Stimulated activated CD8-positive, alpha-beta memory T cell treated with anti-CD3 and anti-CD28 coated beads, Interleukin-7, amount 100 ng/mL, for 4 hours (primary cell): ENCODE data around the gene SLC44A3.
"Not testable (repeated sequence)": the region's sequence is repeated elsewhere in the genome, so short reads cannot be mapped to it uniquely, and the experiment has no call there.

ENCODE experiments used
- DNase-seq, 2 donors: peaks; one replicate each; pipeline ENCODE4 v3.0.0-alpha.2; 2020; ENCODE audit warnings: low read depth in 2 of 2

The SLC44A3 gene

DNA sequence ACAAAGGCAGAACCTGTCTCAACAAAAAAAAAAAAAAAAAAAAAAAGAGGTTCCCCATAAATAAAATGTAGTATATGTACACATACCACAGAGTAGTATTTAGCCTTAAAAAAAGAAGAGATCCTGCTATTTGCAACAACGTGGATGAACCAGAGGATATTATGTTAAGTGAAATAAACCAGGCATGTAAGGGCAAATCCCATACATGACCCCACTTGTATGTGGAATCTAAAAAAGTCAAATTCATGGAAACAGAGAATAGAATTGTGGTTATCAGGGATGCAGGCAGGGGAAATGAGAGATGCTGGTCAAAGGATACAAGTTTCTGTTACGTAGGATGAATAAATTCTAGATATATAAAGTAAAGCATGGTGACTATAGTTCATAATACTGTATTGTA lies 16.7 kb downstream of the SLC44A3 start:
- DNase-seq, result no peak

- DNase-seq, result not testable (repeated sequence)
Observed at GRCh38 chr1:94840381-94840780, 20.2 kb downstream of the SLC44A3 start.

GRCh38 chr1:94840808-94841207 lies 20.7 kb downstream of the SLC44A3 start:
- no peak for DNase-seq

- no peak for DNase-seq
Observed at GRCh38 chr1:94843430-94843829, 23.3 kb downstream of the SLC44A3 start.

DNA sequence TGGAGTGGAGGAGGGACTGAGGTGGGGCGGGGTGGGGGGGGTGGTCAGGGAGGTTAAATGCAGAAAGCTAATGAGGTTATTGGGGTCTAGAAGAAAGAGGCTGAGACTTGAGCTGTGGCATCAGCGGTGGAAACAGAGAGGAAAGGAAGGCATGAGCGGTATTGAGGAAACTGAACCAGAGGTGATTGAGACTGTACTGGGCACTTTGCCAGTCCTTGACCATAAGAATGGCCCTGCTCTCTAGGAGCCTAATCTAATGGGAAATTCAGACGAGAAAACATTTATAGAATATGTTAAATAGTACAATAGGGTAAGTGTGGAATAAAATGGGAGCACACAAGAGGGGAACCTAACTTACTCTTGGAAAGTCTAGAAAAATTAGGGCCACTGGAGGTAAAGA lies 23.7 kb downstream of the SLC44A3 start:
- no peak for DNase-seq

DNA sequence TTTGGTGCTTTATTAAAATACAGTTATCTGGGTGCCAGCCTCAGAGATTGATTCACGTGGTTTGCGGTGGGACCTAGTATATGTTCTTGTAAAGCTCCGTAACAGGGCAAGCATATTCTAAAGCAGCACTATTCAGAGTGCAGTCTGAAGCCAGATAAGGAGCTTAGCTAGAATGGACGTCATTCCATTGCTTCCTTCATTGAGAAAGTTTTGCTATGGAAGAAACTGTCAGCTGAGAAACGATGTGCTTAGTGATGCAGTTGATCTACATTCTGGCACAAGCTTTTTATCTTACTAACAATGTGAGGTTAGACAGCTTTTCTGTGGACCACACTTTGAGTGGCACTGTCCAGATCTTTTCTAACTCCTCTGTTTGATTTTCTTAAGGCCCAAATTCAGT lies 26.2 kb downstream of the SLC44A3 start:
- DNase-seq, result no peak

DNA sequence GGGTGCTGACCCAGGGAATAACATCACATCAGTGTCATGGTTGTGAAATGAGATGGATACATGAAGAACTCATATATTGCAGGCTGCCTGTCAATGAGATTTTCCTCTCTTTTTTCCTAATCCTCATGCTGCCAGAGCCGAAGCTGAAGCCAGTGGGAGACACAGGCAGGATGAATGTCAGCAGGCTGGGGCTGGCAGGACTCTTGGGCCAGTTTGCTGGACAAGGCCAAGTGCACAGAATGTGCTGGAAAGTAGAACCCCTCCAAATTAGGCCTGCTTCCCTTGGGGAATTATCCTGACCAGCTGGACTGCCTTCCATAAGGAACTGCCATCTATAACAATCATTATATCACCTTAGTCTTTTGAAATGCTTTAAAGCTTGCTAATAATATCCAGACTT lies 31.4 kb downstream of the SLC44A3 start:
- no peak for DNase-seq

DNA sequence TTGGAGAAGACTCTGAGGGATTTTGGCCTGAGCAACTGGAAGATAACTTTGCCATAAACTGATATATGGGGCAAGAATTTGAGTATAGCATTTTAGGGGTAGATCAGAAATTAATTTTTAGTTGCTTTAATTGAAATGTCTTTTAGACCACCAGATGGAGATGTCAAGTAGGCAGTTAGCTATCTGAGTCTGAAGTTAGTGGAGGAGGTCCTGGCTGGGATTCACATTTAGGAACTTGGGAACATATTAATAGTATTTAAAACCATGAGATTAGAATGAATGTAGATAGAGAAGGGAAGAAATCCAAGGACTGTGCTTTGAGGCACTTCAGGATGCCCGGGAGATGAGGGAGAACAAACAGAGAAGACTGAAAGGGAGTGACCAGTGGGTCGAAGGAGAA lies 32.6 kb downstream of the SLC44A3 start:
- no peak for DNase-seq

DNA sequence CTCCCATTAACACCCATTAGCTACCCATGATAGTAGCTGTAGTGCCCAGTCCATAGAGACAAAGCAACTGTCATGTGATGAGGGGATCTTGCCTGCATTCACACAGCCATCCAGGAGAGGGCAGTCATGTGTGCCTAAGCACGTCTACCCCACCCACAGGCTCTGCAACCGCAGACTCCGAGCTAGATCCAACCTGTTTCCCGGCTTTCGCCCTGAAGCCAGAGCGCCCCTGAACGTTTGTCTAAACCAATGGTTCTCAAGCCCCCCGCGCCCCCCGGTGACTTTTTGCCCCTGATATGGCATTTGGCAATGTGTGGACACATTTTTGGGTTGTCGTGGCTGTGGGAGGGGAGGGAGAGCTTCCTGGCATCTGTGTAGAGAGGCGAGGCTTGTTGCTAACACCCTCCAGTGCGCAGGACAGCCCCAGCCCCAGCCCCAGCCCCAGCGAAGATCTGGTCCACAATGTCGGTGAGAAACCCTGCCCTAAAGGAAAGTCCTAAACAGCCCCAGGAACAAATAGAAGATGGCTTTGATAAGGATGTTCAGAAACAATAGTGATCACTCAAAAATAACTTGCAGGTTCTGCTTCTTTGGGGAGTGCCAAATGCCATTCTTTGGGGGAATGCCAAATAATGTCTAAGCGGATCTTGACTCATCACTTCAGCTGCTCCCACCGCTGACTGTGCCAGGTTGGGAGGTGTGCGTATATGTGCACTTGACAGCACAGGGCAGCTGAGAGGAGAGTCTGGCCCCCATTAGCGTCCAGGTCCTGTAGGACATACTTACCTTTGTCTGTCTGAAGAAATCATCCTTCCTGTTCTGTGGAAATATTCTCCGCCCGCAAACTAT lies 34.5 kb downstream of the SLC44A3 start:
- DNase-seq, result peak; percentile 52 to 59

DNA sequence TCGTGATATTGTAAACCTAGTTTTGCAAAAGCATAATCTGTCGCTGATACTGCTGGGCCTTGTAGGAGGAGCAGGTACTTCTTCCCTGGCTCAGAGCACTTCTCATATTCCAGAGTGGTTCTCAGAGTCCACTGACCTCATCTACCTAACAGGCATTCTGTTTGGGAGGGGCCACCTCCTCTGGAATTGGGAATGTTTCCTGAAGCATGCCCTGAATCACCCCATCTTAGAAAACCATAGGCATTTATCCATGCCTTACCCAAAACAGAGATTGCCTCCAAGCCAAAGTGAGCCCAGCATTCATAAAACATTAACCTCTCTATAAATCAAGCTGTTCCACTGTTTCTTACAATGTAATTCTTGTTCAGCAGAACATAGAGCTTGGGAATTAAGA lies 35.1 kb downstream of the SLC44A3 start:
- no peak for DNase-seq

- no peak for DNase-seq
Observed at GRCh38 chr1:94856004-94856403, 35.8 kb downstream of the SLC44A3 start.

DNA sequence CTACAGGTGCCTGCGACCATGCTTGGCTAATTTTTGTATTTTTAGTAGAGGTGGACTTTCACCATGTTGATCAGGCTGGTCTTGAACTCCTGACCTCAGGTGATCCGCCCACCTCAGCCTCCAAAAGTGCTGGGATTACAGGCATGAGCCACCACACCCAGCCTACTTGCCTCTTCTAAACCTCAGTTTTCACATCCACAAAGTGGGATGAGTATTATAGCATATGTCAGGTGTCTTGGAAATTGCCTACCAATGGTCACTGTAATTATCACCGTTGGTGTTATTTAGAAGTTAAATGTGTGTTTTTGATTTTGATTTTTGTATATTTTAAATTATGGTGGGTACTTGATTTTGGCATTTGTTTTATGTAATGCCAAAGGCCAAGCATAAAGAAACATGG lies 36.7 kb downstream of the SLC44A3 start:
- DNase-seq, result no peak

DNA sequence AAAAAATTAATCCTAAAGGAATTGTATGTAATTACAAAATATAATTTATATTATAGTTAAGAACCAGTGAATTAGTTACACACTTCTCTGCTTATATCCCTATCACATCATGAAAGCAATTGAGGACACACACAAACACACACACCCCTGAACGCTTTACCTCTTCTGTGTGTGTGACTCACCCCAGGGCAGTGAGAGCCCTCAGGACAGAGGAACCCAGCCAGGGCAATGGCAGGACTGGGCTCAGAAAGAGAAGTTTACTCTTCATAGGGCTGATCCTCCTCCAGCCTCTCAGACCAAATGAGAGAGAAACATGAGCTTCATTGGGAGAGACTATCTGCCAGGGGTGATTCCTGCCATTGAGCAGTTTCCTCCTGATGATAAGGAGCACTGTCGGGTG lies 38.1 kb downstream of the SLC44A3 start:
- DNase-seq, result no peak

DNA sequence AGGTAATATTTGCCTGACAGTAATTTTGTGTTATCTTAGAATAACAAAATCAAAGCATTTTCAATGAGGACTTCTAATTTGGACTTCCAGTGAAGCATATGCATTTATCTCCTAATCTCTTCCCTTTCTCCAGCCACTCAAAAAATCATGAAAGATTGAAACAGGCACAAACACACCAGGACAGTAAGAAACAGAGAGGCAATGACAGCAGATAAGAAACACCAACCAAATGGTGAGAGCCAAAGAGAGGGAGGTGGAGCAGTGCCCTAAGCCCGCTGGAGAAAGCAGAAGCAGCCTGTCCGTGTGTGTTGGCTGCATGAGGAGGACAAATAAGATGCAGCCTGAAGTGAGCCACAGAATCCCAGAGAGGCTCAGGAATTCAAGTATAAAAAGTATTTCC lies 39.0 kb downstream of the SLC44A3 start:
- DNase-seq, result no peak

DNA sequence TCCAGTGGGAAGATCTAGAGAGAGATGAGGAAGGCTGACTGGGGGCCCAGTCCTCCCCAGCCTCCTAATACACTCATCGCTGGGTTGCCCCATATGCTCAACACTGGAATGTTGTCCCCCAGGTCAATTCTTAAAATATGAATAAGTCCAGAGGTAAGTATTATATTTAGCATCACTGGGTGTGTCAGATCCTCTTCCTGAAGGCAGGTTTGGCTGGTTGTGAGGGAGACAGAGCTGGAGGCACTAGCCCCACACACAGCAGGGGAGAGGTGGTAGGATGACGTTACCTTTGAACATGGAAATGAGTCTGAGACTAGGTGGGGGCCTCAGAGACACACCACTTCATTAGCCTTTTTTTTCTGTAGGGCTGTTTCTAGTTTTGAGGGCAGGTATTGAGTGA lies 42.6 kb downstream of the SLC44A3 start:
- DNase-seq, result no peak

- DNase-seq, result no peak
Observed at GRCh38 chr1:94863297-94863911, 43.2 kb downstream of the SLC44A3 start.

DNA sequence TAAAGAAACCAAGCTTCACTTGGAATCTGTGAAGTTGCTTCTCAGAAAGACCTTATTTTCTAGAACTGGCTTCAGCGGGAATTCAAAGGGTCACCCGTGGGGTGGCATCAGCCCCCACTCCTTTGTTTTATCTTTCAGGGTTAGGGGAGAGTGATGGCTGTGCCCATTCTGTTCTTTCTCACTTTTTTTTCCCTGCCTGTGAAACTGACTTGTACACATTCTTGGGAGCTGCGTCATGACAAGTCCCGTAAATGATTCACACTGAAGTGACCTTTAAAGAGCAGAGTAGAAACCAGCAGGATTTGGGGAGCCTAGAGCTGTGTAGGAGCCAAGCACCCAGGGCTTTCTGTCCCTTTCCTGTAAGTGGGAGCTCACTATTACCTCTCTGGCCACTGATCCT lies 43.8 kb downstream of the SLC44A3 start:
- DNase-seq, result no peak

DNA sequence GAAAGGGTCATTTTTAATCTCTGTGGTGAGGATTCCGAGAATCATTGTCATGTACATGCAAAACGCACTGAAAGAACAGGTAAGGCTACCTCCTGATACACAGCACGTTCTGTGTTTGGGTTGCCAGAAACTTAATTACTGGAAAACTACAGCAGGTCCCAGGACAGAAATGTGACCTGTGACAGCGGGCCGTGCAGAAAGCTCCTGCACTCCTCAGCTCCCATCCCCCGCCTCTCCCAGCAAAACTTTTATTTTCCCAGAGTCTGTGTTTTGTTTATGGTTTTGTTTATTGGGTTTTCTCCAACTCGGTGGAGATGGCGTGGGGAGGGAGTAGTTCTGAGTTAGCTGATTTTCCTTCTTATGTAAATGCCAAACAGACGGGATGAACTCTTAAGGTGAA lies 44.7 kb downstream of the SLC44A3 start:
- no peak for DNase-seq

- DNase-seq, result no peak
Observed at GRCh38 chr1:94865360-94865759, 45.2 kb downstream of the SLC44A3 start.

- DNase-seq, result no peak
Observed at GRCh38 chr1:94866164-94866807, 46.1 kb downstream of the SLC44A3 start.

- DNase-seq, result no peak
Observed at GRCh38 chr1:94871031-94871430, 50.9 kb downstream of the SLC44A3 start.

GRCh38 chr1:94872771-94873495 lies 52.8 kb downstream of the SLC44A3 start:
- DNase-seq, result no peak
